ENCODE data around the gene MYL9. TPM values are rescaled to one million over a fixed set of nuclear protein-coding genes. Genes with fewer than 3 reads are reported as not detected.

Gene MYL9
- total and polyA plus RNA-seq, 2 of the 4 experiments (the other 2 are of a cell fraction), result 97.5 to 425 TPM

GRCh38 chr20:36532388-36532787 lies 8.9 kb upstream of the MYL9 start:
- H2BK20ac ChIP-seq (ENCODE audit: low read depth, low read length), result no peak overlapping the region
- POLR2A ChIA-PET (ENCODE audit: unreplicated experiment), result no interaction called here

More at GRCh38 chr20:36532388-36532787, 8.9 kb upstream of the MYL9 start:
- no peak overlapping the region for H2BK120ac ChIP-seq (ENCODE audit: low read depth, low read length)
- no peak overlapping the region for H3K23ac ChIP-seq (ENCODE audit: low read depth, low read length)
- H2AK9ac ChIP-seq (replicated peaks; ENCODE audit: low read depth, low read length, poor library complexity), result no peak overlapping the region
- no peak overlapping the region for H2BK5ac ChIP-seq (ENCODE audit: low read depth, low read length, poor library complexity, severe bottlenecking)
- H3K27me3 ChIP-seq (ENCODE audit: control insufficient read depth, insufficient read depth, low read length), result no peaks in the 10 kb centered on the region
- no peak overlapping the region for H3K56ac ChIP-seq (ENCODE audit: extremely low read depth, insufficient read depth, low read length)
- CTCF ChIA-PET, result no interaction called here
- peaks cover 0 to 2% of the 10 kb centered on the region in 2 experiments; a peak in 2 of 4 replicates for H3K79me1 ChIP-seq (ENCODE audit: low read depth in 1 of 2, low read length in 2 of 2)
- H3K36me3 ChIP-seq (ENCODE audit: control insufficient read depth, insufficient read depth, low read length), result peaks cover 19% of the 10 kb centered on the region
- H3K9me1 ChIP-seq (ENCODE audit: insufficient read depth, low read length), result peaks cover 10% of the 10 kb centered on the region
- H3K18ac ChIP-seq (ENCODE audit: low read depth, low read length), result no peak overlapping the region
- TF ChIP-seq MAFK (IDR thresholded peaks at IDR 0.05; ENCODE audit: low read depth, low read length) (no peak), RFX5 (IDR thresholded peaks at IDR 0.05; ENCODE audit: low read depth, low read length) (no peak), CEBPB (IDR thresholded peaks at IDR 0.05; ENCODE audit: low read depth, low read length) (no peak)
- H3K9ac ChIP-seq (ENCODE audit: low read depth, low read length), result no peak overlapping the region
- peaks cover 1% of the 10 kb centered on the region; the same call in 1 of the 2 replicates for H4K20me1 ChIP-seq (ENCODE audit: insufficient read depth, low read length)
- H3K9me3 ChIP-seq (ENCODE audit: control insufficient read depth, insufficient read depth, low read length), result no peaks in the 10 kb centered on the region
- in situ Hi-C loops (cut with MboI; ENCODE audit: low sequenced_read_pairs), result no loop called here
- intact Hi-C loops (cut with micrococcal nuclease), result no loop called here
- no peak overlapping the region for H4K91ac ChIP-seq (ENCODE audit: insufficient read depth, low read depth, low read length)
- H3K4me3 ChIP-seq (ENCODE audit: insufficient read depth, low read depth, low read length), result no peak overlapping the region
- no peak overlapping the region for H3K27ac ChIP-seq (ENCODE audit: insufficient read depth, low read length)
- no peak overlapping the region for H3K4ac ChIP-seq (ENCODE audit: low read depth, low read length)
- H2BK15ac ChIP-seq (ENCODE audit: low read depth, low read length), result no peak overlapping the region
- no peak for ATAC-seq (ENCODE audit: low read depth)
- no peak overlapping the region for H2AK5ac ChIP-seq (ENCODE audit: low read depth, low read length)
- no peaks in the 10 kb centered on the region for H3K4me1 ChIP-seq (ENCODE audit: control insufficient read depth, insufficient read depth, low read length)
- no peak overlapping the region for H4K5ac ChIP-seq (ENCODE audit: low read depth, low read length)
- WGBS, 2 experiments (ENCODE audit: extremely low coverage in 2 of 2, insufficient read length in 1 of 2), result 80% methylated on average over 2 of the region's 10 CpGs; no CpG with 5 or more reads in 1 of the 2 experiments
- no peak overlapping the region for H4K8ac ChIP-seq (ENCODE audit: low read depth in 2 of 2, low read length in 2 of 2)
- BruUV-seq (replicated peaks), result no TSS peak
- no peak for DNase-seq
- dilution Hi-C loops (cut with HindIII; ENCODE audit: low sequenced_read_pairs, unreplicated experiment), result no loop called here
- H3K14ac ChIP-seq (replicated peaks; ENCODE audit: low read depth, low read length), result no peak overlapping the region
- H3K4me2 ChIP-seq (ENCODE audit: low read depth, low read length), result no peak overlapping the region
- H2AFZ ChIP-seq (replicated peaks; ENCODE audit: low read length, poor library complexity), result no peak overlapping the region
